Central memory CD8-positive, alpha-beta T cell (primary cell): ENCODE measurements around the gene SLC6A4.
A peak's percentile ranks its signal among the peaks of the same experiment; 100 is the strongest.
"Not testable (repeated sequence)": the region's sequence is repeated elsewhere in the genome, so short reads cannot be mapped to it uniquely, and the experiment has no call there.

Experiments used
- ATAC-seq: fragments of 150-1000 bp; cut with Tn5 transposase; replicated peaks from 2 replicates; pipeline ENCODE4 v1.10.0; 2022; ENCODE audit warnings: mild to moderate bottlenecking, moderate FRiP score, moderate number of reproducible peaks; ENCODE audit not compliant: poor library complexity, severe bottlenecking; ENCODE audit errors: extremely low read depth
- DNase-seq, 2 donors: peaks; one replicate each; pipeline ENCODE4 v3.0.0; 2021; ENCODE audit warnings: low spot score in 2 of 2
- H3K27ac Mint-ChIP-seq: one replicate; pipeline ENCODE4 v1.8.0; 2022; ENCODE audit warnings: low read depth, mild to moderate bottlenecking, moderate library complexity, mixed read lengths
- H3K27me3 Mint-ChIP-seq: one replicate; pipeline ENCODE4 v1.8.0; 2022; ENCODE audit warnings: mixed read lengths
- H3K36me3 Mint-ChIP-seq: one replicate; pipeline ENCODE4 v1.8.0; 2022; ENCODE audit warnings: mild to moderate bottlenecking, moderate library complexity, mixed read lengths; ENCODE audit not compliant: insufficient read depth
- H3K4me1 Mint-ChIP-seq: one replicate; pipeline ENCODE4 v1.8.0; 2022; ENCODE audit warnings: mixed read lengths
- H3K4me3 Mint-ChIP-seq: one replicate; pipeline ENCODE4 v1.8.0; 2022; ENCODE audit warnings: mild to moderate bottlenecking, moderate library complexity, mixed read lengths
- H3K9me3 Mint-ChIP-seq: one replicate; pipeline ENCODE4 v1.8.0; 2022; ENCODE audit warnings: mixed read lengths

The SLC6A4 gene

GRCh38 chr17:30153463-30153862, 82.0 kb downstream of the SLC6A4 start:
- DNase-seq (no peak), ATAC-seq (no peak)
- Mint-ChIP-seq H3K4me3 (no peak overlapping the region), H3K27ac (no peak overlapping the region), H3K27me3 (no peaks in the 10 kb centered on the region), H3K9me3 (no peaks in the 10 kb centered on the region), H3K4me1 (peaks cover 44% of the 10 kb centered on the region), H3K36me3 (peaks cover 14% of the 10 kb centered on the region)

- Mint-ChIP-seq H3K9me3 (no peaks in the 10 kb centered on the region), H3K4me3 (no peak overlapping the region), H3K27ac (no peak overlapping the region), H3K4me1 (peaks cover 36% of the 10 kb centered on the region), H3K36me3 (peaks cover 11% of the 10 kb centered on the region), H3K27me3 (no peaks in the 10 kb centered on the region)
- no peak for DNase-seq
- no peak for ATAC-seq
Observed at GRCh38 chr17:30151471-30151870, 84.0 kb downstream of the SLC6A4 start.

GRCh38 chr17:30148376-30148775, 87.1 kb downstream of the SLC6A4 start:
- H3K36me3 Mint-ChIP-seq = peaks cover 7% of the 10 kb centered on the region
- ATAC-seq (no peak), DNase-seq (no peak)
- no peaks in the 10 kb centered on the region for H3K9me3 Mint-ChIP-seq
- peak overlapping the region; percentile 1 for H3K27ac Mint-ChIP-seq
- H3K4me1 Mint-ChIP-seq = peaks cover 26% of the 10 kb centered on the region
- no peaks in the 10 kb centered on the region for H3K27me3 Mint-ChIP-seq
- H3K4me3 Mint-ChIP-seq = no peak overlapping the region

DNA sequence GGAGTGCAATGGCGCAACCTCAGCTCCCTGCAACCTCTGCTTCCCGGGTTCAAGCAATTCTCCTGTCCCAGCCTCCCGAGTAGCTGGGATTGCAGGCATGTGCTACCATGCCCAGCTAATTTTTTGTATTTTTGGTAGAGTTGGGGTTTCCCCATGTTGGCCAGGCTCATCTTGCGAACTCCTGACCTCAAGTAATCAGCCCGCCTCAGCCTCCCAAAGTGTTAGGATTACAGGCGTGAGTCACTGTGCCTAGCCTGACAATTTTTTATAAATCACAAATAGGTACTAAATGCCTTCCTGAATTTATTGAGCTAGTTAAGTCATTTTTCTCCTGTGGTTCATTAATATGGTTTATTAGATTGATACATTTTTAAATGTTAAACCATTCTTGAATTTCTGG, 87.6 kb downstream of the SLC6A4 start:
- DNase-seq, ATAC-seq, H3K27me3 Mint-ChIP-seq, H3K9me3 Mint-ChIP-seq, H3K4me3 Mint-ChIP-seq, H3K36me3 Mint-ChIP-seq: not testable (repeated sequence)
- peaks cover 23% of the 10 kb centered on the region for H3K4me1 Mint-ChIP-seq
- H3K27ac Mint-ChIP-seq = peak overlapping the region; percentile 1
